ENCODE measurements around the gene MCCD1.
"Not testable (repeated sequence)": the region's sequence is repeated elsewhere in the genome, so short reads cannot be mapped to it uniquely, and the experiment has no call there.

Gene MCCD1, protein sequence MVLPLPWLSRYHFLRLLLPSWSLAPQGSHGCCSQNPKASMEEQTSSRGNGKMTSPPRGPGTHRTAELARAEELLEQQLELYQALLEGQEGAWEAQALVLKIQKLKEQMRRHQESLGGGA

DNA sequence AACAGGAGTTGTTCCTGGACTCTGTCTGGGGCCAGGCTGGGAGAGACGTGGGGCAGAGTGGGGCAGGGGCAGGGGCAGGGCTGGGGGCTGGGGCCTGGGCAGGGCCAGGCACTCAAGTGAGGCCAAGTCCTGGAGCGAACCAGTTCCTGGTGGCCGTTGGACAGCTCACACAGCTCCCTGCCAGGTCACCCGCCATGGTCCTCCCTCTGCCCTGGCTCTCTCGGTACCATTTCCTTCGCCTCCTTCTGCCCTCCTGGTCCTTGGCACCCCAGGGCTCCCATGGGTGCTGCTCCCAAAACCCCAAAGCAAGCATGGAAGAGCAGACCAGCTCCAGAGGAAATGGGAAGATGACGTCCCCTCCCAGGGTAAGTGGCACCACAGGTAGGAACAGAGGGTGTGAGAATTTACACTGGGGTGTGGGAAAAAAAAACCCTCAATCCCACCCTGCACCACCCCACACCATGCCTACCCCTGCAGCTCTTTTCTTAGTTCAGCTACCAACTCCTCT, at the start of gene MCCD1:
MCCD1 (plus strand) TSS at position 142 of the 508 bp plus-strand sequence; CDS start at position 195, 53 bp downstream.
- DNase-seq (ENCODE audit: low read depth, low spot score) = no peak
- Histone ChIP-seq H3K9me3 (ENCODE audit: low read depth, low read length) (no peaks in the 10 kb centered on the region), H3K36me3 (ENCODE audit: insufficient read depth, low read length) (peaks cover 46% of the 10 kb centered on the region), H3K4me3 (no peak within 1 kb of the TSS), H3K9ac (ENCODE audit: insufficient read length) (no peak within 1 kb of the TSS), H3K27ac (0 out of 2 replicates have a peak within 1 kb of the TSS, but pooled peaks have one; percentile 0)
- no peak for TF ChIP-seq EZH2 (IDR thresholded peaks at IDR 0.05)
- TF ChIP-seq POLR2AphosphoS5 (IDR thresholded peaks at IDR 0.05; ENCODE audit: borderline replicate concordance, low read depth, low read length) = peak; percentile 45
- TF ChIP-seq FOXP2 (optimal IDR thresholded peaks at IDR 0.05; ENCODE audit: control extremely low read depth, extremely low read length, insufficient read depth) = no peak

DNA sequence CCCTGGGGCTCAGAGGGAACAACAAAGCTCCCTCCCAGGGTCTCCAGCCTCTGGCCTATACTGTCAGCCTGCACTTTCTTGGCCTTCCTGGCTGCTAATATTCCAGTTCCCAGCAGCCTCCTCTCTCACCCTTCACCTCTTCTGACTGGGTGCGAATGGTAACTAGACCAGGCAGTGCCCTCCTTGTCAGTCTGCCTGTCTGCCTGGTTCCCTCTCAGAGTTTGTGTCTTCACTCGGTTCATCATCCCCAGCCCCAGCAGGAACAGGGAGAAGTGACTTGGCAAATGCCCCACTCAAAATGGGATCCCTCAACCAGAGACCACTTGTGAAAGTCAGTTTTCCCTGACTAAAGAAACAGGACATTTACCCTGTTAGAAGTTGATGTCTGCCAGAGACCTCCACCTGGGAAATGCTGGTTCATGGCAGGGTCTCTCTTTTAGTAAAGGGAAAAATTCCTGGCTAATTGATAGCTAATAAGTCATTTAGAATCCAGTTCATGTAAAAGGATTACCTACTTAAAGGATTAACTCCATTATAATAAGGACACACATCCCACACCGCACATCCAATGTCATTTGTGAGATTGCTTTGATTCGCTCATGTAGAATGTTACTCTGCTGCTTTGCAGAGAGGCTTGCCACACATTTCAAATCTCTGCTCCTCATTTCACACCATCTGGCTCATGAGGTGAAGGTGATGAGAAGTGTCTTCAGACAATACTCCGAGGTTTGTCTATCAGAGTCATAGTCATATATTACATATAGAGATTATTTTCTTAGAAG, 49.4 kb upstream of the MCCD1 start:
- Histone ChIP-seq H3K27ac (no peak overlapping the region), H3K9me3 (ENCODE audit: low read depth, low read length) (no peaks in the 10 kb centered on the region), H3K4me3 (no peak overlapping the region), H3K36me3 (ENCODE audit: insufficient read depth, low read length) (no peaks in the 10 kb centered on the region), H3K9ac (ENCODE audit: insufficient read length) (no peak overlapping the region)
- DNase-seq (ENCODE audit: low read depth, low spot score) = no peak
- no peak for TF ChIP-seq POLR2AphosphoS5 (IDR thresholded peaks at IDR 0.05; ENCODE audit: borderline replicate concordance, low read depth, low read length)
- TF ChIP-seq EZH2 (IDR thresholded peaks at IDR 0.05) = no peak
- no peak for TF ChIP-seq FOXP2 (optimal IDR thresholded peaks at IDR 0.05; ENCODE audit: control extremely low read depth, extremely low read length, insufficient read depth)

DNA sequence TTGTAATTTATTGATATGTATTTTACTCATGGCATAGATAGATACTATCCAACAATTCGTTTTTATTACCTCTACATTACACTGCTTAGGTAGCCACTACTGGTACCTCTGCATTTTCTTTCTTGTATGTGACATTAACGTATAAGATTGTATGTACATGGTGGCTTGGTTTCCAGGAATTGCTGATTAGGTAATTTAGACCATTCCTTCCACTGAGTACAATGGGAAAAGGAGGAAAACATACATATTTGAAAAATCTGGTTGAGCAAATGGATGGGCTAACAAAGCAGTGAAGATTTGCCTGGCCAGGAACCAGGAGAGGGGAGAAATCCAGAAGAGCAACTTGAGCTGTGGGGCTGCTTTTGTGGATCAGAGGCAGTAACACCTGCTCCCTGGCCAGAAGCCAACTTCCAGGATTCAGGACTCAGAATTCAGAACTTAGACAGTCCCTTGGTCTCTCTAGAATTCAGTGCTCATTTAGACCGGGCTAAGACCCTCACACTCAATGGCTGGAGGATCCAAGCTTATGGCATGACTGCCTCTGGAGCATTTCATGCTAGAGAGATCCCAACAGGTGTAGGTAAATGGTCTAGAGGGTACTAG, 48.7 kb upstream of the MCCD1 start:
- H3K27ac ChIP-seq = no peak overlapping the region
- no peaks in the 10 kb centered on the region for H3K9me3 ChIP-seq (ENCODE audit: low read depth, low read length)
- H3K36me3 ChIP-seq (ENCODE audit: insufficient read depth, low read length) = no peaks in the 10 kb centered on the region
- TF ChIP-seq FOXP2 (optimal IDR thresholded peaks at IDR 0.05; ENCODE audit: control extremely low read depth, extremely low read length, insufficient read depth) (no peak), POLR2AphosphoS5 (IDR thresholded peaks at IDR 0.05; ENCODE audit: borderline replicate concordance, low read depth, low read length) (no peak), EZH2 (IDR thresholded peaks at IDR 0.05) (no peak)
- H3K9ac ChIP-seq (ENCODE audit: insufficient read length) = no peak overlapping the region
- no peak for DNase-seq (ENCODE audit: low read depth, low spot score)
- H3K4me3 ChIP-seq = no peak overlapping the region

DNA sequence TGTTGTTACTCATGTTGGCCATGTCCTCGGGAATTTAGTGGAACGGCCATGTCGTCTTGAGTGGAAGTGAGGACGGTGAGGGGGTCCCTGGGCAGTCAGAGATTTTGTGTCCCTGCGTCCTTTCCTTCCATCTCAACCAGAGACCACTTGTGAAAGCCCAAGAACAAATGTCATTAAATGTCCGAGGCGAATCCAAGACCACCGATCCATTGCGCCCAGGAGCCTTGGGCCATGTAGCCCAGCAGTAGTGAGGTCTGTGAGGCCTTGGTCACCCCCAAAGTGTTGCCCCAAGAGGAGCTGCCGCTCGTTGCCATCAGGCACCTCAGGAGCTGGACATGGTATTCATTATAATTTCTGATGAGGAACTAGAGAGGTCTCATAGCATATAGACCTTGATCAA, 48.2 kb upstream of the MCCD1 start:
- TF ChIP-seq EZH2 (IDR thresholded peaks at IDR 0.05) (no peak), FOXP2 (optimal IDR thresholded peaks at IDR 0.05; ENCODE audit: control extremely low read depth, extremely low read length, insufficient read depth) (no peak), POLR2AphosphoS5 (IDR thresholded peaks at IDR 0.05; ENCODE audit: borderline replicate concordance, low read depth, low read length) (no peak)
- no peak for DNase-seq (ENCODE audit: low read depth, low spot score)
- Histone ChIP-seq H3K27ac (no peak overlapping the region), H3K9me3 (ENCODE audit: low read depth, low read length) (no peaks in the 10 kb centered on the region), H3K9ac (ENCODE audit: insufficient read length) (no peak overlapping the region), H3K36me3 (ENCODE audit: insufficient read depth, low read length) (no peaks in the 10 kb centered on the region), H3K4me3 (no peak overlapping the region)

DNA sequence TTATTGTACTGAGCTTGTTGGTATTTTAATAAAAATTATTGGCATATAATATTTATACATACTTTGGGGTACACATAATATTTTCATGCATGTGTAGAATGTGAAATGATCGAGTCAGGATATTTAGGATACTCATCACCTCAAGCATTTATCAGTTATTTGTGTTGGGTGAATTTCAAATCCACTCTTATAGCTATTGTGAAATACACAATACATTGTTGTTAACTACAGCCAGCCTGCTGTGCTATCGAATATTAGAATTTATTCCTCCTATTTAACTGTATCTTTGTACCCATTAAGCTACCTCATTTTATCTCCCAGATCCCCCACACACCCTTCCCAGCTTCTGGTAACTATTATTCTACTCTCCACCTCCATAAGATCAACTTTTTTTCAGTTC, 45.4 kb upstream of the MCCD1 start:
- Histone ChIP-seq H3K9me3 (ENCODE audit: low read depth, low read length) (no peaks in the 10 kb centered on the region), H3K4me3 (no peak overlapping the region), H3K36me3 (ENCODE audit: insufficient read depth, low read length) (no peaks in the 10 kb centered on the region), H3K9ac (ENCODE audit: insufficient read length) (no peak overlapping the region), H3K27ac (no peak overlapping the region)
- no peak for DNase-seq (ENCODE audit: low read depth, low spot score)
- TF ChIP-seq EZH2 (IDR thresholded peaks at IDR 0.05) (no peak), POLR2AphosphoS5 (IDR thresholded peaks at IDR 0.05; ENCODE audit: borderline replicate concordance, low read depth, low read length) (no peak), FOXP2 (optimal IDR thresholded peaks at IDR 0.05; ENCODE audit: control extremely low read depth, extremely low read length, insufficient read depth) (no peak)

DNA sequence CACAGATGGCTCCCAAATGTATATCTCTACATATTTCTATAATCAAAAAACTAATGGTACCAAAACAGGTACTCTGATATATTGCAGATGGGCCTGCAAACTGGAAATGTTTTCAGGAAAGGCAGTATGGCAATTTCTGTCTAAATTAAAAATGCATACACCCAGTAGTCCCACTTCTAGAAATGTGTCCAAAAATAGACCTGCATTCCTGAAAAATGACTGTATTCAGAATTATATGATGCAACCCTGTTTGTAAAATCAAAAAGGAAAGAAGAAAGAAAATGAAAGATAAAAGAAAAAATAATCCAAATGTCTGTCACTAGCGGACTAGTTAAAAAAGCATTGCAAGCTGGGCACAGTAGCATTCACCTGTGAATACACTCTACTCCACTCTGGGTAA, 43.7 kb upstream of the MCCD1 start:
- Histone ChIP-seq H3K36me3 (ENCODE audit: insufficient read depth, low read length) (no peaks in the 10 kb centered on the region), H3K9ac (ENCODE audit: insufficient read length) (no peak overlapping the region), H3K9me3 (ENCODE audit: low read depth, low read length) (no peaks in the 10 kb centered on the region), H3K4me3 (no peak overlapping the region), H3K27ac (no peak overlapping the region)
- TF ChIP-seq POLR2AphosphoS5 (IDR thresholded peaks at IDR 0.05; ENCODE audit: borderline replicate concordance, low read depth, low read length) (no peak), FOXP2 (optimal IDR thresholded peaks at IDR 0.05; ENCODE audit: control extremely low read depth, extremely low read length, insufficient read depth) (no peak), EZH2 (IDR thresholded peaks at IDR 0.05) (no peak)
- DNase-seq (ENCODE audit: low read depth, low spot score) = no peak

DNA sequence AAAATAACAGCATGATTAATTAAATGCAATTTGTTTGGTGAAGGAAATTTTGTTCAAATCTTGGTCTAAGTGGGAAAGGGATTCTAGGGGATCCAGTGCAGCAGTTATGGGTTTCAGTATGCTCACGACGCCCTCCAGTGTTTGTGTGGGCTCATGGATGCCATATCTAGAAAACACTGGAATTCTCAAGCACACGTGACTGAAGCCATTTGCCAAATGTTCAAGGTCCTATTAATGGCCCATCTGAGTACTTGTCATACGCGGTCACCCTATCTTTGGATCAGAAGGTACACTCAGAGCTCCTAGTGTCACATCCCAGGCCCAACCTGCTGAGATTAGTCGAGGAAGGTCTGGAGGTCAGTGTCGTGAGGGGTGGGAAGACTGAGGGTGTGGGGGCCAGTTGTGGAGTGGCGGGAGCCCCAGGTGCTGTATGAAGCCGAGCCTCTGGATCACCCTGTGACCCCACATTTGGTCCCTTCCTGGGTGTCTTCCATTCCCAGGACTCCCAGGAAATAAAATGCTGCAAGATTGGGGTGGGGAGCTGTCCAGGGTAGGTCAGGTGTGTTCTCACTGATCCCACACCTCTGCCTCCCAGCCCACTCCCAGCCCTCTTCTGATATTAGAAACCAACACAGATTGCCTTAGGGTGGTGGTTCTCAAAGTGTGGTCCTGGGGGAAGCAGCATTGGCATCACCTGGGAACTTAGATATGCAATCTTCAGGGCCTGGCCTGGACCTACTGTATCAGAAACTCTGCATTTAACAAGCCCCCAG, 42.5 kb upstream of the MCCD1 start:
- not testable (repeated sequence) for H3K9ac ChIP-seq (ENCODE audit: insufficient read length); DNase-seq (ENCODE audit: low read depth, low spot score); H3K4me3 ChIP-seq; H3K27ac ChIP-seq; H3K9me3 ChIP-seq (ENCODE audit: low read depth, low read length); H3K36me3 ChIP-seq (ENCODE audit: insufficient read depth, low read length)

DNA sequence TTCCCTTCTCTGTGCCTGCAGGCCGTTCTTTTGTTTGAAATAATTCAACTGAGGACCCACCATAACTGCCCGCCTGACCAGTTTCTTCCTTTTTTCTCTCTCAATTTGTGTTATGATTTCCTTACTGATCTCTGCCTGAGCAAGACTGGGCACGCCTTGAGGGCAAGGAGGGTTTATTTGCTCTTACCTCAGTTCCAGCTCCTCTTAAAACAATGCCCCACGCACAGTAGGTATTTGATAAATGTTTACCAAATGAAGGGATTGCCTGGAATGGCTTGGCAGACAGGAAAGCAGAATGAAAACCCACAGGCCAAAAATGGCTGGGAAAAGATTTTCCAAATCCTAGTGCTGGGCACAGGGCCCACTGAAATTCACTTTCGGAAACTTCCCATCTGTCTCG, 41.1 kb upstream of the MCCD1 start:
- not testable (repeated sequence) for H3K36me3 ChIP-seq (ENCODE audit: insufficient read depth, low read length); H3K4me3 ChIP-seq; H3K9ac ChIP-seq (ENCODE audit: insufficient read length); DNase-seq (ENCODE audit: low read depth, low spot score); H3K9me3 ChIP-seq (ENCODE audit: low read depth, low read length); H3K27ac ChIP-seq
